GM12801 (cell line): ENCODE data around the gene KIAA0040.

Source experiments
- TF ChIP-seq, protein P1 (sequence below): IDR thresholded peaks from one replicate; pipeline ENCODE4 v1.5.1; 2011; ENCODE audit warnings: control low read depth; ENCODE audit not compliant: insufficient read length; ENCODE audit errors: extremely low read depth

KIAA0040 gene

DNA sequence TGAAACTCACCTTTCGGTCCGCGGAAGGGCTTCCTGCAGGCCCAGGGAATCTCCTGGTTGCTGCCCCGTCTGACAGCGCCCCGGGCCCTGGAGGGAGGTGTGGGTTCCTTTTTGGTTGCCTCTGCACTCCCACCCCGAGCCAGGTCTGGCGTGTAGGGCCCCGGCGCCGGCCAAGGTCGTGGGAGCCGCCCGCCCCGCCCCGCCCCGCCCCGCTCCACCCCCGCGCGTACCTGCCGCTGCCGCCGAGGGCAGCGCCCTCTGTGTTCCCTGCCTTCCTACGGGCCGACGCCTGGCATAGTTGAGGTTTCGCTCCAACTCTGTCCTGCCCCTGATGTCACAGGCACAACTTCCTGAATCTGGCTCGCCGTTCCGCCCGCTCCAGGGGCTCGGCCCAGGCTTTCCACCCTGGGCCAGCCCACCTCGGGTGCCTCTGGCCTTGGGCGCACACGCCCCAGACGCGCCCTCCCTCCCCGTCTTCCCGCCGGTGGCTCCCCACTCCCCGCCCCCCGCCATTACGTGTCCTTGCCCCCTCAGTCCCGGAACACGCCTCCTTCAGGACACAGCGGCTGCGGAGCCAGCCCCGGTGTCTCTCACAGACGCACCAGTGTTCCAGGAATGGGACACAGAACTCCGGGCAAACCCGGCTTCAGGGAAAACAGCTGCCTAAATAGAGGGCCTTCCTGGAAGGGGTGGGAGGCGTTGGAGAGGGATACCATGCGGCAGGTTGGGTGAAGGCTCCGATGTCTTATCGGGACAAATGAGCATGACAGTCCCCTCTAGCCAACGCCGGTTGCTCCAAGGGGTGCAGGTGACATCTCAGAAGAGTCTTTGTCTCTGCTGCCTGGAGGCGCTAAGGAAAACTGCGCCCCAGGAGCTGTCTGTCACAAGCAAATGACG is at the start of gene KIAA0040:
Gene KIAA0040 (minus strand): TSS at position 147 of the 897 bp plus-strand sequence. CDS start 31,763 bp downstream, outside the sequence.
- TF ChIP-seq, protein P1, sequence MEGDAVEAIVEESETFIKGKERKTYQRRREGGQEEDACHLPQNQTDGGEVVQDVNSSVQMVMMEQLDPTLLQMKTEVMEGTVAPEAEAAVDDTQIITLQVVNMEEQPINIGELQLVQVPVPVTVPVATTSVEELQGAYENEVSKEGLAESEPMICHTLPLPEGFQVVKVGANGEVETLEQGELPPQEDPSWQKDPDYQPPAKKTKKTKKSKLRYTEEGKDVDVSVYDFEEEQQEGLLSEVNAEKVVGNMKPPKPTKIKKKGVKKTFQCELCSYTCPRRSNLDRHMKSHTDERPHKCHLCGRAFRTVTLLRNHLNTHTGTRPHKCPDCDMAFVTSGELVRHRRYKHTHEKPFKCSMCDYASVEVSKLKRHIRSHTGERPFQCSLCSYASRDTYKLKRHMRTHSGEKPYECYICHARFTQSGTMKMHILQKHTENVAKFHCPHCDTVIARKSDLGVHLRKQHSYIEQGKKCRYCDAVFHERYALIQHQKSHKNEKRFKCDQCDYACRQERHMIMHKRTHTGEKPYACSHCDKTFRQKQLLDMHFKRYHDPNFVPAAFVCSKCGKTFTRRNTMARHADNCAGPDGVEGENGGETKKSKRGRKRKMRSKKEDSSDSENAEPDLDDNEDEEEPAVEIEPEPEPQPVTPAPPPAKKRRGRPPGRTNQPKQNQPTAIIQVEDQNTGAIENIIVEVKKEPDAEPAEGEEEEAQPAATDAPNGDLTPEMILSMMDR: no peak

DNA sequence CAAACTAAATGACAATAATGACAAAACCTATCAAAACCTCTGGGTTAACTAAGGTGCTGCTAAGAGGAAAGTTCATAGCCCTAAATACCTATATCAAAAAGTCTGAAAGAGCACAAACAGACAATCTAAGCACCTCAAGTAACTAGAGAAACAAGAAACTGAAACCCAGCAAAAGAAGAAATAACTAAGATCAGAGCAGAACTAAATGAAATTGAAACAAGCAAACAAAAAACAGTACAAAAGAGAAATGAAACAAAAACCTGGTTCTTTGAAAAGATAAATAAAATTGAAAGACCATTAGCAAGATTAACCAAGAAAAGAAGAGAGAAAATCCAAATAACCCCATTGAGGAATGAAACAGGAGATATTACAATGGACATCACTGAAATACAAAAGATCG is 44.8 kb upstream of the KIAA0040 start:
- TF ChIP-seq, protein P1: no peak

DNA sequence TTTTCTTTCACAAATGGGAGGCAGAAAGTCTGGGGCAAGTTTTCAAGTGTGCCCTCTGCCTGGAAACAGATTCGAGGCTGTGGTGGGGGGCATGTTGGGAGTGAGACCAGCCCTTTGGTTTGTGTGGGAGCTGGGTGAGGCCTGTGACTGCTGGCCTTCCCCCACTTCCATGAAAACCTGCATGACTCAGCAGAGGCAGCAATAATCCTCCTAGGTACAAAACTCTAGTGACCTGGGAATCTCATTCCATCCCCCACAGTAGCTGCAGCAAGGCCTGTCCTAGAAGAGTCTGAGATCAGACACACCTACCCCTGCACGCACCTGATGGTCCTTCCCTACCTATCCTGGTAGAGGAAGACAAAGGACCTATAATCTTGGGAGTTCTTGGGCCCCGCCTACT is 42.1 kb upstream of the KIAA0040 start:
- TF ChIP-seq, protein P1: no peak

DNA sequence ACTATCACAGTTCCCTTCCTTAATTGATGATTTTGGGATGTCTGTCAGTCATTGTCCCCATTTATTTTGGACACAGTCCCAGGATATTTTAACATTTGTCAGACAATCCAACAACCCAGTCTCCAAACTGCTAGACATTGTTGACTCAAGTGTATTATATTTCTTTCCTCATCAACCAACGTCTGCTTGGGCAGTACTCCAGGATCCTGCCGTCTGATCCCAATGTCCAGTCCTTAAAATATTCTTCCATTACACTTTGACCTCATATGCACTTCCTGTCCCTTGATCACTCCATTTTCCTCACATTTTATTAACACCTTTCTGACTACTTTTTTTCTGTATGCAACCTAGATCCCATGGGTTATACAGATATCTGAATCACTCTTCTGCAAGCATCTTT is 39.8 kb upstream of the KIAA0040 start:
- TF ChIP-seq, protein P1: no peak

DNA sequence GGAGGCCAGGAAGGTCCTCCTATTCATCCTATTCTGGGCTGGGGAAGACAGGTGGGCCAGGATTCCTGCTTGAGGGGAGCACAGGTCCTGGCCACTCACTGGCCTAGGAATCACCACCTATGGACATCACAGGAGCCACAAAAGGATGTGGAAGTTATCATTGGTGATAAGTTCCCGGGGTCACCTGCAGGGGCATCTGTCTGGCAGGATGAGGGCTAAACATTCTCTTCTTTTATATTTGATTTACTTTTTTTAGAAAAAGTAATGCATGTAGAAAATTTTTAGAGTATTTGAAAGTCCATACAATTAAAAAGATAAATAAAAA is 33.2 kb upstream of the KIAA0040 start:
- TF ChIP-seq, protein P1: no peak

DNA sequence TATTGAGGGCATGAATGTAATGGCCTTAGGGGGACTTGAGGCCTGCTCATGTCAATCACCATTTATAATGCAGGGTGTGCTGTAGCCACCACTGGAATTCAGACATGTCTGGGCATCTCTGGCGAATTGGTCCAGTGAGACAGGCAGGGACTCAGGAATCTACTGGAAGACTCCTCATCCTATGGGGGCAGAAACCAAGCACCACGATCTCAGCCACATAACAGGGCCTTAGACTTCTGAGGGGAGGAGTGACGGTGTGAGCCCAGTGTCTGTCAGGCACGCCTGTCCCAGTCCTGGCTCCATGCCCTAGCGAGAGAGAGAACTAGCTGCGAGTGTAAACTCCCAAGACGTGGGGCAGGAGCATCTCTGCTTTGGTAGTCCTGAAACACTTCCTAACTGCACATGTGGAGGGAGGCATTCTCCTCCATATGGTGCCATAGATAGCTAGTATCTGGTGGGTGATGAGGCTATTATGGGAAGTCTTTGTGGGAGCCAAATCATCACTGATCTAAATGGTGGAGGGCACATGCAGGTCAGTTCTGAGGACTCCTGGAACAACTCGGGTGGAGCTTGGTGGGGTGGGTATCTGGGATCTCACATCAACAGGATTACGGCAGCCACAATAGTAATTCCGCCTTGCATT is 29.8 kb upstream of the KIAA0040 start:
- TF ChIP-seq, protein P1: no peak

DNA sequence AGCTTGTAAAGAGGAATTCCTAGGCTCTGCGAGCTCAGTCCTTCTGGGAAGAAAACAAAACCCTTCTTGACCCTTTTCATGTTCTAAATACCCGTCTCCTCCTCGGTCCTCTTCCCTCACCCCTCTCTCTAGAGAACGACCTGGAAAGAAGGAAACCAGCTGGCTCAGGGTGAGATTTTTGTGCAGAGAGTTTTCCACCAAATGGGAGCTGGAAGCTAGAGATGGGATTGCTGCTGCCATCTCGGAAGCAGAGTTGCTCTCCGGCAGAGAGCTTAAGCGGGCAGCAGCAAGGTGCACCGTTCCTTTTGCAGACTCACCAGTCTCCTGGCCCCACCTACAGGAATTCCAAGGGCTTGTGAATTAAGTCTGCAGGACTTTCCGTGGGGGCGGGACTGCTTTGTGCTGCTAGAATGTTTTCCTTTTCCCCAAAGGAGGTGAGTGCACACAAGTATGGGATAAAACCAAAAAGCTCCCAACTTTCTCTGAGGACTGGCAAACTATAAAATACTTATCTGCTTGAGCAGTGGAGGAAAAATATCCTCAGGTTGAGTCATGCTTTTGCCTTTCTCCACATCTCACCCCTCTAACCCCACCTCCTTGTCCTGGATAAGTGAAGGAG is 29.1 kb upstream of the KIAA0040 start:
- TF ChIP-seq, protein P1: no peak
